Stimulated activated naive B cell treated with anti-CD40 and anti-IgM and Interleukin-4, amounts not matched to agents 10 μg/mL and 1 μg/mL and 100 μg/mL, for 72 hours (primary cell): Measurements from ENCODE around the gene DBF4B.
"Not testable (repeated sequence)": the region's sequence is repeated elsewhere in the genome, so short reads cannot be mapped to it uniquely, and the experiment has no call there.

Experiments used
- ATAC-seq, 2 donors: fragments of 150-1000 bp; cut with Tn5 transposase; replicated peaks; 2 replicates each; pipeline ENCODE4 v1.10.0; 2021; ENCODE audit warnings: moderate library complexity in 1 of 2
- DNase-seq: peaks from one replicate; pipeline ENCODE4 v3.0.0; 2021
- H3K27ac Mint-ChIP-seq: one replicate; pipeline ENCODE4 v1.8.0; 2022; ENCODE audit warnings: mild to moderate bottlenecking, mixed read lengths
- H3K27me3 Mint-ChIP-seq, 2 donors: one replicate each; pipeline ENCODE4 v1.8.0; 2022; ENCODE audit warnings: mixed read lengths in 2 of 2
- H3K36me3 Mint-ChIP-seq, 2 donors: one replicate each; pipeline ENCODE4 v1.8.0; 2022; ENCODE audit warnings: mixed read lengths in 2 of 2, mild to moderate bottlenecking in 1 of 2
- H3K4me1 Mint-ChIP-seq, 2 donors: one replicate each; pipeline ENCODE4 v1.8.0; 2022; ENCODE audit warnings: mixed read lengths in 2 of 2, mild to moderate bottlenecking in 1 of 2
- H3K4me3 Mint-ChIP-seq, 2 donors: one replicate each; pipeline ENCODE4 v1.8.0; 2022; ENCODE audit warnings: mild to moderate bottlenecking in 2 of 2, mixed read lengths in 2 of 2, moderate library complexity in 1 of 2
- H3K9me3 Mint-ChIP-seq, 2 donors: one replicate each; pipeline ENCODE4 v1.8.0; 2022; ENCODE audit warnings: mixed read lengths in 2 of 2, mild to moderate bottlenecking in 1 of 2

DBF4B gene

DNA sequence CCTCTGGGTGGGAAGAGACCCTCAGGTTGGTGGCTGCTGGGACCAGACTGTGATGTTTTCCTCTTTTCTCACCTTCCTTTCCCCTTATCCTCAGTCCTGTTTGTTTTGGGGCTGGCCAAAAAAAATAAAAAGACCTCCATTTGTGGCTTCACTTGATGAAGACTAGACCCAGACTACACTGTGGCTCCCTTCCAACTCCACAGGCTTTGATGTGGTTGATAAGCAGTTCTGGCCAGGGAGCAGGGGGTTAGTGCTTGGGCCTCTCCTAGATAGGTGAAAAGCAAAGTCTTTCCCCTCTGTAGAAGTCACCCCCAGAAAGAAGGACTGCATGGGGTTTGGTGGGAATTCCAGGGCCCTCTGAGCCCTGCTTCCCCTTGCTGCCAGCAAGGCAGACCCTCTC, 39.1 kb downstream of the DBF4B start:
- H3K4me3 Mint-ChIP-seq, result no peak overlapping the region
- no peak overlapping the region for H3K27ac Mint-ChIP-seq
- H3K36me3 Mint-ChIP-seq, result peaks cover 30 to 39% of the 10 kb centered on the region in 2 donors
- H3K27me3 Mint-ChIP-seq, result no peaks in the 10 kb centered on the region
- DNase-seq, result no peak
- H3K9me3 Mint-ChIP-seq, result no peaks in the 10 kb centered on the region
- no peak for ATAC-seq
- no peaks in the 10 kb centered on the region for H3K4me1 Mint-ChIP-seq

DNA sequence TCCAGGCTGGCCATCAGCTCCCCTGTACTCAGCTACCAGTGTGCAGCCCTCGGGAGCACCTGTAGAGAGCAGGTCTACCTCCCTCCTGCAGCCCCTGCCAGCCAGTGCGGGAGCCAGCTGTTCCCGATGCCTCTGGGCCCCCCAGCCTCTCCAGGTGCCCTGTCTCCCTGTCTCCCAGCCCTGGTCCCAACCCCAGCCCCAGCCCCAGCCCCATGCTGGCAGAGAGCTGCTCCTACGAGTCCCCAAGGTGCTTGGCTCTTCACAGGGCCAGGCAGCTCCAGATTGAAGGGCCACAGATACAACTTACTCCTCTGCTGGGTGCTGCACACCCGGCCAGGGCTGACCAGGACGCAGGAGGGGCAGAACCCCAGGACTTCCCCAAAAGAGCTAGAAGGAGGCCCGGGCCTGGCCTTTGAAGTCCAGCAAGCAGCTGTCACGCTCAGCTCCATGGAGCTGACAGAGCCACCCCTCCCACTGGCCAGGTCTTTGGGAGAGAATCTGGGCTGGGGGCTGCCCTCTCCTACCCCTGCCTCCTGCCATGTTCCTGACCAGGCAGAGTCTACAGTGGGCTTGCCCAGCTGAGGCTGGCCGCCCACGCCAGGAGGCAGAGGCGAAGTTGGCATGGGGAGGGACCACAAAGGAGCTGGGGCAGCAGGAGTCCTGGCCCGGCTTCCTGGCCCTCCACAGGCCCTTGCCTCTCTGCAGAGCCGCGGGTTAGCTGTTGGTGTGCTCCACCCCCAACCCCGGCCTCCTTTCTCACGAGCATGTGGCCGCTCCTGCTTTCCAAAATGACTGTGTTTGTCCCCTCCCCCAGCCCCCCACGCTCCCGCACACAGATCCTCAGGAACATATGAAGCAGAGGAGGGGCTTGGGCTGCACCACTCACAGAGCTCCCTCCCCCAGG, 40.9 kb downstream of the DBF4B start:
- Mint-ChIP-seq H3K27ac (no peak overlapping the region), H3K36me3 (peaks cover 27 to 37% of the 10 kb centered on the region in 2 donors), H3K9me3 (no peaks in the 10 kb centered on the region), H3K4me1 (no peaks in the 10 kb centered on the region), H3K27me3 (peaks cover 0 to 4% of the 10 kb centered on the region in 2 donors), H3K4me3 (no peak overlapping the region)
- ATAC-seq, result no peak
- no peak for DNase-seq

DNA sequence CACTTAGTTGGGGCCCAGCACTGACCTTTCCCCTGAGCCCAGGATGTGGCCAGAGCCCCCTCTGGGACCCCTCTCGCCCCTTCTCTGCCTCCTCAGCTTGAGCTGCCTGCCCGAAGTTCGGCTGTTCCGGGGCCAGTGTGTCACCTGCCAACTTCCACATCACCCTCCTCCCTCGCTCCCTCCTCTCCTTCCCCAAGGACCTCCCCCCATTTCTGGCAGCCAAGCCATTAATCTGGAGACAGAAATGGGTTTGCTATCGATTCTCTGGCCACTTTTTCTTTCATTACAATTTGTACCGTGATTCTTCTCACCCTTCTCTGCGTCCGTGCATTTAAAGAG, 41.5 kb downstream of the DBF4B start:
- no peak for ATAC-seq
- no peak overlapping the region for H3K4me3 Mint-ChIP-seq
- H3K4me1 Mint-ChIP-seq, result no peaks in the 10 kb centered on the region
- no peaks in the 10 kb centered on the region for H3K9me3 Mint-ChIP-seq
- peaks cover 27 to 37% of the 10 kb centered on the region in 2 donors for H3K36me3 Mint-ChIP-seq
- DNase-seq, result no peak
- H3K27ac Mint-ChIP-seq, result no peak overlapping the region
- peaks cover 0 to 4% of the 10 kb centered on the region in 2 donors for H3K27me3 Mint-ChIP-seq

DNA sequence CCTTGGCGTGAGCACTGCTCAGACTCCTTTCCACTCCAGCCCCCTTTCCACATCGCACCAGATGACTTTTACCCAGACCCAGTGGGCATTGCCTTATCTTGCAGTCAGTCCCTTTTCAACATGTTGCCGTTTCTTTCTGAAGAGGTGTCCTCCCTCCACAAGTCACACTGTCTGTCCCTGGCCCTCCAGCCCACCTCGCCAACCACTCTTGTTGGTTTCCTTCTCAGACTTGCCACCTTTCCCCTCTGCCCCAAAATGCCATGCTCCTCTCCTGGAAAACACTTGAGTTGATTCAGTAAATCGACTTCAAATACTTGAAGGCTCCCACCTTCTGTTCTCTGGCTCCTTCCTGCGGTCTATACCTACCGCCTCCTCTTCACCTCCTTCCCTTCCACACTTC, 42.9 kb downstream of the DBF4B start:
- Mint-ChIP-seq H3K9me3 (no peaks in the 10 kb centered on the region), H3K27me3 (peaks cover 4 to 6% of the 10 kb centered on the region in 2 donors), H3K4me1 (no peaks in the 10 kb centered on the region), H3K27ac (no peak overlapping the region), H3K4me3 (no peak overlapping the region), H3K36me3 (peaks cover 25 to 33% of the 10 kb centered on the region in 2 donors)
- DNase-seq (no peak), ATAC-seq (no peak)

DNA sequence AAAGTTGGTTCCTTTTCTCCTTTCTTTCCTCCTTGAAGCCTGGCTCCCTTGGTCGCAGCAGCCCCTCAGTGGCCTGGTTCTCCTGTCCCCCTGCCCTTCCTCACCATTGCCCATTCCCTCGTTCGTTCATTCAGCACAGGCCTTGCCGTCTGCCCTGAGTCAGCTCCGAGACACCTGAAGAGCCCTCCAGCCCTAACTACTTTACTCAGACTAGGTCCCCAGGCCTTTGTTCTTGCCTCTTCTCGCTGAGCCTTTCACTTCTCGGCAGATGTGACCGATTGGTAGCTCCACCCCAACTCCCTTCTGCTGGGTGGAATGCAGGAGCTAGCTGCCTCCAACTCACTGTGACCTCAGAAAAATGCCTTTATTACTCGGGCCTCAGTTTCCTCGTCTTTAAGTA, 43.3 kb downstream of the DBF4B start:
- Mint-ChIP-seq H3K4me3 (no peak overlapping the region), H3K9me3 (no peaks in the 10 kb centered on the region), H3K27ac (no peak overlapping the region), H3K27me3 (peaks cover 5 to 8% of the 10 kb centered on the region in 2 donors), H3K4me1 (no peaks in the 10 kb centered on the region), H3K36me3 (peaks cover 24 to 33% of the 10 kb centered on the region in 2 donors)
- DNase-seq (no peak), ATAC-seq (no peak)

DNA sequence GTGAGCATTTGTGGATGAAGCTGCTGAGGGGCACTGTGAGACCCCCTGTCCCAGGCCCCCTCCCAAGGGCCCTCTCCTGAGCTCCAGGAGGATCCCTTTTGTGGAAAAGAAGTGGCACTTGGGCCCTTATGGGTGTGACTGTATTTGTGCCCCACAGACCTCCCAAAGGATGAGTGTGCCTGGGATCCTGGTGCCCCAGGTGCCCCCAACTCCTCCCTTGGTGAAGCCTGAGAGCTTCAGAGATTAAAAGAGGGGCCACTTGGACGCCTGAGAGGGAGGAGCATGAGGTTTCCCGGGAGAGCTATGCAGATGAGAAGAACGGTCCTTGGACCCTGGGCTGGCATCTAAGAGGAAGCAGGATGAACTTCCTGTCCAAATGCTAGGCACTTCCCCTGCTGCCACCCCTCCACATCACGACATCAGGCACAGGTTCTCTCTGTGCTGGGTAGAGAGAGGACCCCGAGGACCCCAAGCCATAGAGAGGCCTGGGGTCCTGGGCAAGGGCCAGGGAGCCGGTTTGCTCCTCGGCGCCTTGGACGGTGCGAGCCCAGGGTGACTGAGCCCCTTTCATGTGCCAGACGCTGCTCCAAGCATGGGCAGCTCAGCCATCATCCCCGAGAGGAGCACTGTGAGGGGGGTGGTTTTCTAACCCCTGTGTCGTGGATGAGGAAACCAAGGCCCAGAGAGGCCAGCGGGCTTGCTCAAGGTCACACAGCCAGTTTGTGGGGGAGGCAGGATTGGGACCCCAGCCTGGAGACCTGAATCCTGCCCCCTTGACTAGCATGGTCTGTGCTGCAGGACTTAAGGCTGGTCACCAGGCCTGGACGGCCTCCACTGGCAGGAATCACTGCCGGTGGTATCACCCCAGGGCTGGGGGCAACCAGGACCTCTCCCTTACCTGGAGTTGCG, 44.7 kb downstream of the DBF4B start:
- no peak overlapping the region for H3K4me3 Mint-ChIP-seq
- ATAC-seq (no peak), DNase-seq (no peak)
- H3K4me1 Mint-ChIP-seq, result peaks cover 0 to 5% of the 10 kb centered on the region in 2 donors
- peaks cover 19 to 22% of the 10 kb centered on the region in 2 donors for H3K27me3 Mint-ChIP-seq
- H3K36me3 Mint-ChIP-seq, result peaks cover 16 to 27% of the 10 kb centered on the region in 2 donors
- no peaks in the 10 kb centered on the region for H3K9me3 Mint-ChIP-seq
- no peak overlapping the region for H3K27ac Mint-ChIP-seq

DNA sequence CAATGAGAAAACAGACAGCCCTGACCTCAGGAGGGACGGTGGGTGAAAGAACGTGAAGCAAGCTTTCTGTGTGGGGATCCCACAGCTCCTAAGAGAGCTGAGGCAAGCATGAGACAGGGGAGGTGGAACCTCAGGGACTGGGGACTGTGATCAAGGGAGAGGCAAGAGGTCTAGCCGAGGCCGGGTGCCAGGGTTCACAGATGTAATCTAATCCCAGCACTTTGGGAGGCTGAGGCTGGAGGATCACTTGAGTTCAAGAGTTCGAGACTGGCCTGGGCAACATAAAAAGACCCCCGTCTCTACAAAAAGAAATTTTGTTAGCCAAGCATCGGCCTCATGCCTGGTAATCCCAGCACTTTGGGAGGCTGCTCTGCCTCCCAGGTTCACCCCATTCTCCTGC, 45.8 kb downstream of the DBF4B start:
- DNase-seq (no peak), ATAC-seq (no peak)
- Mint-ChIP-seq H3K4me1 (peaks cover 0 to 7% of the 10 kb centered on the region in 2 donors), H3K27ac (no peak overlapping the region), H3K4me3 (no peak overlapping the region), H3K9me3 (no peaks in the 10 kb centered on the region), H3K36me3 (peaks cover 16 to 27% of the 10 kb centered on the region in 2 donors), H3K27me3 (peaks cover 20 to 24% of the 10 kb centered on the region in 2 donors)

- ATAC-seq, H3K4me1 Mint-ChIP-seq, H3K4me3 Mint-ChIP-seq, H3K9me3 Mint-ChIP-seq, H3K27ac Mint-ChIP-seq, DNase-seq: not testable (repeated sequence)
- H3K36me3 Mint-ChIP-seq, result peaks cover 16 to 23% of the 10 kb centered on the region in 2 donors
- peaks cover 20 to 27% of the 10 kb centered on the region in 2 donors for H3K27me3 Mint-ChIP-seq
Observed at GRCh38 chr17:44755180-44755579, 46.7 kb downstream of the DBF4B start.

DNA sequence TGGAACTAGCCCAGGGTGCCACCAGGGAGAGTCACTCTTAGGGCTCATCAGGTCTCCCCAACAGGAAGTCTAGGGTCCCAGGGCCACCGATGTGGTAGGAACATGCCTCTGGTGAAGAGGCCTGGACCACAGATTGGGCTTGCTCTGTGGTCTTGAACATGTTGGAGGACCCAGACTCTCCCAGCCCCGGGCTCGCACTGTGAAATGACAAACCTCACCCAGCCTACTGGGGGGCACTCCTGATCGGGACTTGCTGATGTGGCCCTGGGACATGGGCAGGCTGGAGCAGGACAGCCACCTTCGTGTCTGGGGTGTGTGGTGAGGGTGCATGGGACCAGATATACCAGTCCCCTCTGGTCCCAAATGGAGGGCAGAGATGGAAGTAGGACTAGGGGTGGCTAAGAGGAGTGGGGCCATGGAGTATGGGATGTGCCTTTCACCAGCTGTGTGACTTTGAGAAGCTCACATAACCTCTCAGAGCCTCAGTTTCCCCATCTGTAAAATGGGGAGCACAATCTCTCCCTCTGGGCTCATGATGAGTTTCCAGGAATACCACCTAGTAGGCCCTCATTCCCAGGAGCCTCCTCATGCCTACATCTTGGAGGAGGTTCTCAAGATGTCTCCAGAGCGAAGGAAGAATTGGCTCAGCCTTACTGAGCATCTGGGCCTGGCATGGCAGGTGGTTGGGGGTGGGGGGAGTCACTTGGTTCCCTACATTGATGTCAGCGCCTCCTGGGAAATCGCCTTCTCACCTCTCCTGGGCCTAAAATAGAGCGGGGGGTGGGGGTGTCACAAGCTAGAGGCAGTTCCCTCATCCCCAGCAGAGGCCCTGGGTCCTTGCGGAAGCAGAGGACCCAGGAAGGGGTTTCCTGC, 48.8 kb downstream of the DBF4B start:
- no peak overlapping the region for H3K27ac Mint-ChIP-seq
- no peaks in the 10 kb centered on the region for H3K9me3 Mint-ChIP-seq
- peaks cover 2 to 4% of the 10 kb centered on the region in 2 donors for H3K36me3 Mint-ChIP-seq
- peak in 1 of 2 donors; percentile 15 for ATAC-seq
- no peak overlapping the region for H3K4me3 Mint-ChIP-seq
- peaks cover 0 to 7% of the 10 kb centered on the region in 2 donors for H3K4me1 Mint-ChIP-seq
- peaks cover 32 to 45% of the 10 kb centered on the region in 2 donors for H3K27me3 Mint-ChIP-seq
- no peak for DNase-seq

DNA sequence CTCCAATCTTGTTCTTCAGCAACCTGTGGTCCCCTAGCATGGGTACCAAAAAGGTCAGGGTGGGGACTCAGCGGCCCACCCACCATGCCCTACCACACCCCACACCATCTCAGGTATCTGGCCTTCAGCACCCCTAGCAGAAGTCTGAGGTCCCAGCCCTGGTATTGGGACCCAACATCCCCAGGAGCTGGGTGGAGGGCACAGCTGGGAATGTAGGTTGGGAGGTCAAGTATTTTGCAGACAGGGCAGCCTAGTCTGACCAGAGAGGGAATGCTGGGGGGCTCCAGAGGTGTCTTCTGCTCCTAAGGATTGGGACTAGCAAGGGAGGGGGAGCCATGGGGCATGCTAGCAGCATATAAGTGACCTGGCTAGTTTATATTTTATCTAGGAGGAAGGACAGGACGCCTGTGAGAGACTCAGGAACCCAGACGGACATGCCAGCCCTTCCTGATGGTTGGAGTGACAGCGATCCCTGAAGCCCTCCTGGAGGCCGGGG, 49.5 kb downstream of the DBF4B start:
- Mint-ChIP-seq H3K27ac (peak overlapping the region; percentile 42), H3K9me3 (no peaks in the 10 kb centered on the region), H3K4me1 (peaks cover 0 to 7% of the 10 kb centered on the region in 2 donors), H3K27me3 (peaks cover 32 to 52% of the 10 kb centered on the region in 2 donors), H3K36me3 (peaks cover 2 to 4% of the 10 kb centered on the region in 2 donors), H3K4me3 (peak overlapping the region; percentile 64 to 69)
- ATAC-seq (no peak), DNase-seq (no peak)

GRCh38 chr17:44758414-44759085, 50.1 kb downstream of the DBF4B start, which contains the start of gene ADAM11:
Gene ADAM11 (plus strand): TSS chr17:44758988. CDS start chr17:44759200, 212 bp downstream.
- Mint-ChIP-seq H3K9me3 (no peaks in the 10 kb centered on the region), H3K27me3 (peaks cover 32 to 52% of the 10 kb centered on the region in 2 donors), H3K36me3 (peaks cover 2 to 4% of the 10 kb centered on the region in 2 donors), H3K4me1 (peaks cover 0 to 7% of the 10 kb centered on the region in 2 donors), H3K4me3 (peak within 1 kb of the TSS; percentile 65 to 69), H3K27ac (peak within 1 kb of the TSS; percentile 42)
- DNase-seq (no peak), ATAC-seq (peak; percentile 48)

DNA sequence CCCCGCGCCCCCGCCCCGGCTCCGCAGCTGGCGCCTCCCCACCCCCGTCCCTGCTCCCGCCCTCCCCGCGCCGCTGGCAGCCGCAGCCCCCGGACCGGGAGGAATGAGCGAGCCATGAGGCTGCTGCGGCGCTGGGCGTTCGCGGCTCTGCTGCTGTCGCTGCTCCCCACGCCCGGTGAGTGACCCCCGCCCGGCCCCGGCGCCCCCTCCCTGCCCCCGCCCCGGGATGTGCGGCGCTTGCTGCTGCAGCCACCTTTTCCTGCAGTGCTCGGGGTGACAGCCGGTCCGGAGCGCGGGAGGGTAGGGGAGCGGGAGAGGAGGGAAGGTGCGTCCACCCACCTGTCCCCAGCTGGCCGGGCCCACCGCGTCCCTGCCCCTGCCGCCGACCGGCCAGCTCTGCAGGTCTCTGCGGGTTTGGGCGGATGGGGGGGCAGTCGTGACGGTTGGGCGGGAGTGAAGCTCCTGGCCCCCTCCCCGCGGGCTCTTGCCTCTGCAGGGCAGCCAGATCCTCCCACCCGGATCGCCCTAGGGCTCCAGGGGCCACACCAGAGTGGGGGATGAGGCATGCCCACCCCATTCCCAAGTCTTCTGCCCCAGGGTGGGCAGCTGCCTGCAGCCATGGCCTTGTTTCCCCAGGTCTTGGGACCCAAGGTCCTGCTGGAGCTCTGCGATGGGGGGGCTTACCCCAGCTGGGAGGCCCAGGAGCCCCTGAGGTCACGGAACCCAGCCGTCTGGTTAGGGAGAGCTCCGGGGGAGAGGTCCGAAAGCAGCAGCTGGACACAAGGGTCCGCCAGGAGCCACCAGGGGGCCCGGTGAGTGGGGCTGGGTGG, 50.8 kb downstream of the DBF4B start:
- H3K4me3 Mint-ChIP-seq, result peak overlapping the region; percentile 50 to 65
- no peaks in the 10 kb centered on the region for H3K9me3 Mint-ChIP-seq

More for the DNA sequence above, 50.8 kb downstream of the DBF4B start:
- peak; percentile 28 to 33 for ATAC-seq
- Mint-ChIP-seq H3K4me1 (peaks cover 0 to 7% of the 10 kb centered on the region in 2 donors), H3K36me3 (peaks cover 0 to under 1% of the 10 kb centered on the region in 2 donors), H3K27me3 (peaks cover 32 to 56% of the 10 kb centered on the region in 2 donors), H3K27ac (no peak overlapping the region)
- no peak for DNase-seq
